Keratinocyte (primary cell): ENCODE results near the gene RYR2.

Source experiments
- CTCF ChIP-seq, 3 experiments: IDR thresholded peaks in 1 of 3; conservative IDR thresholded peaks in 1 of 3; optimal IDR thresholded peaks in 1 of 3; 2 replicates in 2 of 3; 3 replicates in 1 of 3; pipeline versions ENCODE3 to v1.5.1; 2011; ENCODE audit warnings: low read length in 3 of 3, mild to moderate bottlenecking in 3 of 3, moderate library complexity in 2 of 3, control low read depth in 1 of 3, inconsistent platforms in 1 of 3; ENCODE audit not compliant: insufficient read depth in 2 of 3; ENCODE audit errors: extremely low read depth in 1 of 3
- EZH2 ChIP-seq: IDR thresholded peaks from one replicate; pipeline ENCODE4 v1.6.1; 2012; ENCODE audit warnings: inconsistent platforms, mild to moderate bottlenecking, low read length, moderate library complexity

DNA sequence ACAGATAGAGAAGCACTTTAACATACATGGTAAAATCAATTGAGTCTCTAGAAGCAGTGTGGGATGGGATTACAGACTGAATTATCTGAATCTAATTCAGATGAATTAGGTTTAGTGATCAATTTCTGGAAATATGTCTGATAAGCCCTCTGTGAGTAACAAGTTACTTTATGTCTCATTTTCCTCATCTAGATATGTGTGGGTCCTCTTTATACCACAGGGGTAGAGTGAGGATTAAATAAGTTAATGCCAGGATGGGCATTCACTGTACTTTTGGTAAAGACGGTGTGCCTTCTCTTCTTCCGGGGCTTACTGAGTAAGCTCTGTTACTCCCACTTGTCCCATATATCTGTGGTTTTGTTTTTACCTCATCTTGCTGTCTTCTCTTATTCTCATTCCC is 225.8 kb downstream of the RYR2 start:
- no peak for TF ChIP-seq CTCF (optimal IDR thresholded peaks at IDR 0.05 in 1 of 3, IDR thresholded peaks at IDR 0.05 in 1 of 3, conservative IDR thresholded peaks at IDR 0.05 in 1 of 3; ENCODE audit: extremely low read depth in 1 of 3, insufficient read depth in 2 of 3, low read length in 3 of 3)
- TF ChIP-seq EZH2, result no peak
